Astrocyte (in vitro differentiated cells and primary cell): Measurements from ENCODE around the gene CHERP. TPM values are rescaled to one million over a fixed set of nuclear protein-coding genes. Genes with fewer than 3 reads are reported as not detected.

Experiments
- DNase-seq: peaks from one replicate; pipeline ENCODE4 v3.0.0-alpha.2; 2010; ENCODE audit warnings: low read depth
- FAIRE-seq: peaks from 2 replicates; lab custom pipeline; 2011; peaks lifted over from hg19 to GRCh38; lab: Jason Lieb, UNC
- H2AFZ ChIP-seq: 2 replicates; pipeline ENCODE4 v1.6.0; 2012; ENCODE audit warnings: low read depth, low read length, inconsistent platforms
- H3K27ac ChIP-seq: 2 replicates; pipeline ENCODE4 v1.5.1; 2011; ENCODE audit warnings: low read depth, low read length, inconsistent platforms
- H3K27me3 ChIP-seq: 2 replicates; pipeline ENCODE4 v1.6.0; 2011; ENCODE audit warnings: low read length, inconsistent platforms; ENCODE audit not compliant: insufficient read depth
- H3K36me3 ChIP-seq: 2 replicates; pipeline ENCODE4 v1.5.1; 2011; ENCODE audit warnings: low read length, inconsistent platforms; ENCODE audit not compliant: insufficient read depth
- H3K4me1 ChIP-seq: 2 replicates; pipeline ENCODE4 v1.5.1; 2011; ENCODE audit warnings: low read length, inconsistent platforms; ENCODE audit not compliant: insufficient read depth
- H3K4me2 ChIP-seq: 2 replicates; pipeline ENCODE4 v1.6.0; 2012; ENCODE audit warnings: low read length, inconsistent platforms
- H3K4me3 ChIP-seq: 2 replicates; pipeline ENCODE4 v1.5.1; 2011; ENCODE audit warnings: low read depth, mild to moderate bottlenecking, low read length, inconsistent platforms; ENCODE audit not compliant: insufficient read depth
- H3K79me2 ChIP-seq: 2 replicates; pipeline ENCODE4 v1.6.0; 2012; ENCODE audit warnings: mild to moderate bottlenecking, low read length, inconsistent platforms; ENCODE audit not compliant: insufficient read depth
- H3K9ac ChIP-seq: 2 replicates; pipeline ENCODE4 v1.6.0; 2012; ENCODE audit warnings: mild to moderate bottlenecking, low read length, inconsistent platforms
- H3K9me3 ChIP-seq: 2 replicates; pipeline ENCODE4 v1.5.1; 2012; ENCODE audit warnings: low read depth, mild to moderate bottlenecking, low read length, inconsistent platforms; ENCODE audit not compliant: insufficient read depth
- H4K20me1 ChIP-seq: 2 replicates; pipeline ENCODE4 v1.6.0; 2012; ENCODE audit warnings: low read length, inconsistent platforms; ENCODE audit not compliant: insufficient read depth
- H3K27ac Mint-ChIP-seq: one replicate; pipeline ENCODE4 v1.8.0; 2021; ENCODE audit warnings: mild to moderate bottlenecking, mixed read lengths; ENCODE audit not compliant: unreplicated experiment
- H3K27me3 Mint-ChIP-seq: one replicate; pipeline ENCODE4 v1.8.0; 2021; ENCODE audit warnings: low read depth, mixed read lengths; ENCODE audit not compliant: unreplicated experiment
- H3K36me3 Mint-ChIP-seq: one replicate; pipeline ENCODE4 v1.8.0; 2021; ENCODE audit warnings: low read depth, mixed read lengths; ENCODE audit not compliant: unreplicated experiment
- H3K4me1 Mint-ChIP-seq: one replicate; pipeline ENCODE4 v1.8.0; 2021; ENCODE audit warnings: low read depth, mixed read lengths; ENCODE audit not compliant: unreplicated experiment
- H3K4me3 Mint-ChIP-seq: one replicate; pipeline ENCODE4 v1.8.0; 2021; ENCODE audit warnings: mild to moderate bottlenecking, moderate library complexity, mixed read lengths; ENCODE audit not compliant: unreplicated experiment
- H3K9me3 Mint-ChIP-seq: one replicate; pipeline ENCODE4 v1.8.0; 2021; ENCODE audit warnings: mild to moderate bottlenecking, mixed read lengths; ENCODE audit not compliant: unreplicated experiment
- CTCF ChIP-seq: IDR thresholded peaks from 2 replicates; pipeline ENCODE4 v1.5.1; 2011; ENCODE audit warnings: low read depth, mild to moderate bottlenecking, inconsistent platforms, low read length, moderate library complexity; ENCODE audit not compliant: insufficient read depth
- EZH2 ChIP-seq: IDR thresholded peaks from 2 replicates; pipeline ENCODE4 v1.6.1; 2012; ENCODE audit warnings: mild to moderate bottlenecking, low read length, inconsistent platforms; ENCODE audit not compliant: insufficient read depth
- total RNA-seq: library from RNA; stranded (reverse); gene quantifications from 2 replicates; pipeline ENCODE4 v1.2.1, GENCODE V29; 2021

CHERP gene
- total RNA-seq, 1 donor from 2014 or later, result 45.3 TPM

- Mint-ChIP-seq H3K27me3 (no peaks in the 10 kb centered on the region), H3K9me3 (no peaks in the 10 kb centered on the region), H3K36me3 (peaks cover 12% of the 10 kb centered on the region), H3K4me3 (peak within 1 kb of the TSS; percentile 98), H3K27ac (peak within 1 kb of the TSS; percentile 94), H3K4me1 (peaks cover 29% of the 10 kb centered on the region)
- peaks cover 22% of the 10 kb centered on the region for H3K4me1 ChIP-seq
- H4K20me1 ChIP-seq, result peaks cover 73% of the 10 kb centered on the region
- H3K4me2 ChIP-seq, result peak within 1 kb of the TSS; percentile 90
- FAIRE-seq, result no peak
- H3K9ac ChIP-seq, result peak within 1 kb of the TSS; percentile 96
- peaks cover 94% of the 10 kb centered on the region for H3K79me2 ChIP-seq
- H3K36me3 ChIP-seq, result no peaks in the 10 kb centered on the region
- peak within 1 kb of the TSS; percentile 93 for H3K4me3 ChIP-seq
- H3K27me3 ChIP-seq, result no peaks in the 10 kb centered on the region
- no peaks in the 10 kb centered on the region for H3K9me3 ChIP-seq
- TF ChIP-seq CTCF (no peak), EZH2 (no peak)
- peak within 1 kb of the TSS; percentile 83 for H3K27ac ChIP-seq
- peak; percentile 88 for DNase-seq
- H2AFZ ChIP-seq, result peak within 1 kb of the TSS; percentile 79
Observed at GRCh38 chr19:16572332-16573211, 30.3 kb upstream of the CHERP start, which contains the start of gene SLC35E1. Gene SLC35E1 (minus strand): TSS chr19:16572415. CDS start chr19:16572364, 51 bp downstream.

GRCh38 chr19:16571822-16572331 lies 29.6 kb upstream of the CHERP start:
- peaks cover 29% of the 10 kb centered on the region for H3K4me1 Mint-ChIP-seq
- H3K27ac ChIP-seq, result peak overlapping the region; percentile 76

More at GRCh38 chr19:16571822-16572331, 29.6 kb upstream of the CHERP start:
- peak overlapping the region; percentile 94 for H3K4me3 Mint-ChIP-seq
- H3K36me3 ChIP-seq, result peaks cover 2% of the 10 kb centered on the region
- peaks cover 78% of the 10 kb centered on the region for H4K20me1 ChIP-seq
- H3K4me1 ChIP-seq, result peaks cover 22% of the 10 kb centered on the region
- DNase-seq (no peak), FAIRE-seq (no peak)
- peaks cover 12% of the 10 kb centered on the region for H3K36me3 Mint-ChIP-seq
- peak overlapping the region; percentile 93 for H3K4me3 ChIP-seq
- H2AFZ ChIP-seq, result peak overlapping the region; percentile 79
- no peaks in the 10 kb centered on the region for H3K27me3 Mint-ChIP-seq
- no peaks in the 10 kb centered on the region for H3K27me3 ChIP-seq
- TF ChIP-seq CTCF, result no peak
- no peak for TF ChIP-seq EZH2
- peak overlapping the region; percentile 90 for H3K4me2 ChIP-seq
- peak overlapping the region; percentile 96 for H3K9ac ChIP-seq
- H3K79me2 ChIP-seq, result peaks cover 91% of the 10 kb centered on the region
- peak overlapping the region; percentile 80 for H3K27ac Mint-ChIP-seq
- H3K9me3 Mint-ChIP-seq, result no peaks in the 10 kb centered on the region
- no peaks in the 10 kb centered on the region for H3K9me3 ChIP-seq
